ENCODE results near the gene MEAK7. TPM values are rescaled to one million over a fixed set of nuclear protein-coding genes. Genes with fewer than 3 reads are reported as not detected.
"Not testable (repeated sequence)": the region's sequence is repeated elsewhere in the genome, so short reads cannot be mapped to it uniquely, and the experiment has no call there.

The MEAK7 gene
- total RNA-seq, 2 donors from 2014 or later = 30.3 to 34.9 TPM

- no peak overlapping the region for H3K27ac Mint-ChIP-seq
- H3K9ac ChIP-seq (ENCODE audit: extremely low read depth, low read length, poor library complexity, severe bottlenecking) = no peak overlapping the region
Measured at GRCh38 chr16:84527532-84528269, 23.2 kb upstream of the MEAK7 start.

GRCh38 chr16:84526794-84527531 is 22.5 kb upstream of the MEAK7 start:
- Mint-ChIP-seq H3K4me1 (peaks cover 8% of the 10 kb centered on the region), H3K36me3 (ENCODE audit: low read depth) (no peaks in the 10 kb centered on the region), H3K27me3 (ENCODE audit: insufficient read depth) (peaks cover 3% of the 10 kb centered on the region), H3K9me3 (peaks cover 21% of the 10 kb centered on the region), H3K27ac (no peak overlapping the region), H3K4me3 (no peak overlapping the region)
- H3K4me3 ChIP-seq (ENCODE audit: low read length) = no peak overlapping the region
- no peak overlapping the region for H3K9ac ChIP-seq (ENCODE audit: extremely low read depth, low read length, poor library complexity, severe bottlenecking)
- no peak for DNase-seq
- 73 to 79% methylated on average over 19 to 29 of the region's 29 CpGs for WGBS, 2 experiments (ENCODE audit: insufficient coverage in 1 of 2, insufficient read length in 1 of 2)
- no peaks in the 10 kb centered on the region for H3K4me1 ChIP-seq (ENCODE audit: control insufficient read depth, insufficient read depth, low read length)
- peak overlapping the region; percentile 81 for H3K27ac ChIP-seq (ENCODE audit: low read depth, low read length)
- no peak for TF ChIP-seq CTCF (conservative IDR thresholded peaks at IDR 0.05)
- no peaks in the 10 kb centered on the region for H3K36me3 ChIP-seq (ENCODE audit: control insufficient read depth, insufficient read depth, low read length)
- peaks cover 11% of the 10 kb centered on the region for H3K9me3 ChIP-seq (ENCODE audit: control insufficient read depth, low read length)
- H3K27me3 ChIP-seq (ENCODE audit: control insufficient read depth, insufficient read depth, low read length, poor library complexity, severe bottlenecking) = no peaks in the 10 kb centered on the region

More at GRCh38 chr16:84527532-84528269, 23.2 kb upstream of the MEAK7 start:
- Mint-ChIP-seq H3K4me1 (peaks cover 16% of the 10 kb centered on the region), H3K27me3 (ENCODE audit: insufficient read depth) (peaks cover 3% of the 10 kb centered on the region), H3K36me3 (ENCODE audit: low read depth) (no peaks in the 10 kb centered on the region), H3K9me3 (peaks cover 21% of the 10 kb centered on the region), H3K4me3 (no peak overlapping the region)
- H3K4me3 ChIP-seq (ENCODE audit: low read length) = no peak overlapping the region
- peak overlapping the region; percentile 81 for H3K27ac ChIP-seq (ENCODE audit: low read depth, low read length)
- TF ChIP-seq CTCF (conservative IDR thresholded peaks at IDR 0.05) = no peak
- DNase-seq = no peak
- no peaks in the 10 kb centered on the region for H3K36me3 ChIP-seq (ENCODE audit: control insufficient read depth, insufficient read depth, low read length)
- H3K4me1 ChIP-seq (ENCODE audit: control insufficient read depth, insufficient read depth, low read length) = peaks cover 4% of the 10 kb centered on the region
- H3K9me3 ChIP-seq (ENCODE audit: control insufficient read depth, low read length) = peaks cover 11% of the 10 kb centered on the region
- no peaks in the 10 kb centered on the region for H3K27me3 ChIP-seq (ENCODE audit: control insufficient read depth, insufficient read depth, low read length, poor library complexity, severe bottlenecking)
- WGBS, 2 experiments (ENCODE audit: insufficient coverage in 1 of 2, insufficient read length in 1 of 2) = 90 to 96% methylated on average over 6 to 11 of the region's 11 CpGs

GRCh38 chr16:84524941-84525581 is 20.6 kb upstream of the MEAK7 start:
- DNase-seq; H3K9me3 ChIP-seq (ENCODE audit: control insufficient read depth, low read length); H3K4me3 Mint-ChIP-seq; H3K9ac ChIP-seq (ENCODE audit: extremely low read depth, low read length, poor library complexity, severe bottlenecking); H3K27me3 ChIP-seq (ENCODE audit: control insufficient read depth, insufficient read depth, low read length, poor library complexity, severe bottlenecking); H3K27ac ChIP-seq (ENCODE audit: low read depth, low read length); H3K27me3 Mint-ChIP-seq (ENCODE audit: insufficient read depth); H3K36me3 Mint-ChIP-seq (ENCODE audit: low read depth); H3K4me1 ChIP-seq (ENCODE audit: control insufficient read depth, insufficient read depth, low read length); H3K4me1 Mint-ChIP-seq; H3K4me3 ChIP-seq (ENCODE audit: low read length); H3K36me3 ChIP-seq (ENCODE audit: control insufficient read depth, insufficient read depth, low read length); H3K27ac Mint-ChIP-seq: not testable (repeated sequence)
- peaks cover 16% of the 10 kb centered on the region for H3K9me3 Mint-ChIP-seq
- WGBS, 2 experiments (ENCODE audit: insufficient coverage in 1 of 2, insufficient read length in 1 of 2) = 84 to 85% methylated on average over 11 to 15 of the region's 21 CpGs

All from endodermal cell (in vitro differentiated cells).